ENCODE results near the gene FDXACB1.

Gene FDXACB1

GRCh38 chr11:111841370-111842053 lies 37.5 kb downstream of the FDXACB1 start:
- DNase-seq: peak; percentile 39

DNA sequence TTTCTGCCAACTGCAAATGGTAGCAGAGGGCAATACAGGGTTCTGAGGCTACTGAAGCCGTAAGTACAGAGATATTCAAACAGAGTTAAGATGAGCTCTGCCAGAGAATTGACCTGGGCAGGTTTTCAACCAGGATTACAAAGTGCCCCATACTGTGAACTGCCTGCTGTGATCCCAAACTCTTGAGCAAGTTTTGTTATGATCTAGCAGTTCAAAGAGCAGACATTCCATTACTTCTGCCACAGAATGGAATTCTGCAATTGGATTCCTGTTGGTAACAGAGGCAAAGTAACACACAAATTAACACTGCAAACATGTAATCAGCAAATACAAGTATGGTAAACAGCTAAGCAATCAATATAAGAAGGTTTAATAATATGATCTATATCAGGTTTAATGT lies 38.8 kb downstream of the FDXACB1 start:
- no peak for DNase-seq

GRCh38 chr11:111838054-111838453 lies 40.9 kb downstream of the FDXACB1 start:
- DNase-seq: no peak

DNA sequence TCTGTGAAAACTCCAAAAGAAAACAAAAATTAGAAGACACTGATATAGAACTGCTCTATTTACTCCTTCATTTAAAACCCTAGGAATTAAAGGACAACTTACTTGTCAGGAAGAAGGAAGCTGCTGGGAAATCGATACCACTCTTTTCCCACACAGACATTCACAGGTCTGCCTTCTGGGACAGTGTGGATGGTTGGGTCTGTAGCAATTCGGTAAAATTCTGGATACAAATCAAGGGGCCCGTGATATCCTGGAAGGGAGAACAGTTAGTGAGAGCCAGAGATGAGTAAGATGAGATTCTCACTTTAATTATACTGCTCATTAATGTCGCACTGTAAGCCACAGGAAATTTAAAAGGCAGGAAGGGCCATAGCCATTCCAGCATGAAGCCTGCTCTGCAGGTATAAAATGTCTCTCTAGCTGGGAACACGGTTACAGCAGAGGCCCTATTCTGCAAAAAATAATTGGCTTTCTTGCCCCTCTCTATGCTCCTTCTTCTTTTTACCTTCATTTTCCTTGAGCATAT lies 41.5 kb downstream of the FDXACB1 start:
- no peak for DNase-seq

DNA sequence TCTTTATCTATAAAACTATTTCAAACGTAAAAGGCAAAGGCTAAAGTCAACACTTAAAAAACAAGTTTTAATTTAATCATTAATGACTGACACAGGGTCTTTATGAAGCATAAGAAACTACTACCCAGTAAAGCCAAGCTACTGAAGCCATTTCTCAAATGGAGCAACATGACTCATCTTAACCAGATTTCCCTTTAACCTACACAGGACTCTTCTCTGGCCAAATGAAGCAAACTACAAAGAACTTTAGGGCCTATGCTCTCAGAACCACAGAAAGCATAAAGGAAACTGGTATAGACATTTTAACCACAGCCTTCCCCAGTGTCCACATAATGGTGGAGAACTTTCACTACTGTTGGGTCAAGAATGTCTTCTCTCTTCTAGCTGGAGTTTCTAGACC lies 42.2 kb downstream of the FDXACB1 start:
- DNase-seq: no peak

DNA sequence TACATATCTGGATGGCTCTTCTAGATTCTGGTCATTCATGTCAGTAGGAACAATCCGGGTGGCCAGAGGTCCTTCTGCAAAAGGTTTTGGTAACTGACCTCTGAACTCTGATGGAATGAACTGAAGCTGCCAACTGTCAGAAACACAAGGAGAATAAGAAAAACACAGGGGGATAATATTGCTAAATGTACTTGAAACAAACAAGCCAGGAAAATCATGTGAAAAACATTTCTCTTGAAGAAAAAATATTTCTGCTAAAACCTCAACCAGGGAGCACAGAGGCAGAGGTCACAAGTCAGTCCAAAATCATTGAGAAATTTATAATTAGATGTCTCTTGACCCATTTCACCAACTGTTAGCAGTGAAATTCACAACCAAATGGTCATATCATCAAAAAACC lies 42.8 kb downstream of the FDXACB1 start:
- no peak for DNase-seq

GRCh38 chr11:111835665-111836064 lies 43.3 kb downstream of the FDXACB1 start:
- DNase-seq: no peak

DNA sequence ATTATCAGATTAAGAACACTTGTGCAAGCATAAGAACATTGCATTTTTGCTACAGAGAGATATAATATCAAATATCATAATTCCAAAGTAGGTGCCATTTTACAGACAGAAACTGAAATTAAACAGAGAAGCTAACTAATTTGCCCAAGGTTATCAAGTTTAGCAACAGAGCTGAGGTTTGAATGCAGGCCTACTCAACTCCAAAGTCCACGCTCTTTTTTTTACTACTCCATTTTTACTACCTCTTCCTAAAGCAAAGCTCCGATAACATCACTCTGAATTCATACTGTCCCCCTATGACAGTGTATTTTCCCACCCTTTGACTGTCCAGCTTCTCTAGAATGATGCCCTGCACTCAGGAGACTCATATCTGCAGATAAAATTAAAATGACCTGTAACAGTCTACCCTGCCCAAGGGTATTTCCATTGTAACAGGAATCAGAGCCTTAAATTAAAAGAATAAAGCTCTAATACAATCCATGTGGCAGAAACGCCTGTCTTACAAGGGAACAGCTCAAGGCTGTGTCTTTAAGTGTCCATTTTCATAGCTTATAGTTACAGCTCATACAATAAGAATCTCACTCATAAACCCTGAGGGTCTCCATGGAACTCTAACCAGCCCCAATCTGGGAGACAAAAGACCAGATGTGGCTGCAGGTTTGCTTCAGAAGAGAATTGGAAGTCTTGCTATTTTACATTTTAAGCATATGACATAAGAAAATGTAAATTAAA lies 44.4 kb downstream of the FDXACB1 start:
- no peak for DNase-seq

GRCh38 chr11:111833524-111833923 lies 45.4 kb downstream of the FDXACB1 start:
- DNase-seq: no peak

GRCh38 chr11:111829185-111829968 lies 49.6 kb downstream of the FDXACB1 start:
- no peak for DNase-seq

DNA sequence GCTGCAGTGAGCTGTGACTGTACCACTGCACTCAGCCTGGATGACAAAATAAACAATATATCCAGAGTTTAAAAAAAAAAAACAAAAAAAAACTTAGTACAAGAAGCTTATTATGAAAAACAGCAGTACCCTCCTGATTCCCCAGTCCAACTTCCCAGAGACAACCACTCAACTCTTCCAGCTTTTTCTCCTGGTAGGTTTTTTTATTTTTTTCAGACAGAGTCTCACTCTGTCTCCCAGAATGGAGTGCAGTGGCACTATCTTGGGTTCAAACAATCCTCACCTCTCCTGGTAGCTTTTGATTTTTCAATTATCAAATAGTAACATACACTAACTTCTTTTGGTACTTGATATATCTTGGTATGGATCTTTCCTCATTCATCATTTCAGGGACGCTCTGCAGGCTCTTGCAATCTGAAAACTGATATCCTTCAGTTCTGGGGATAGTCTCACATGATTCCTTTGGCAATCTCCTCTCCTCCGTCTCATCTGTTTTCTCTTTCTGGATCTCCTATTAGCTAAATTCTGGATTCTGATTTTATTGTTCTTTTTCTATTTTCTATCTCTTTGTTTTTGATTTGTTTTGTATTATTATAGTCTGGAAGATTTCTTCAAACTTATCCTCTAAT lies 52.5 kb downstream of the FDXACB1 start:
- DNase-seq: no peak

Data from 8988T (cell line).